Upper lobe of left lung (tissue), 6 donors: ENCODE measurements around the gene SPDYC. TPM values are rescaled to one million over a fixed set of nuclear protein-coding genes. Genes with fewer than 3 reads are reported as not detected.

Source experiments
- ATAC-seq, 2 donors: fragments of 200-7000 bp; cut with Tn5 transposase; one replicate each; pipeline ENCODE4 v1.9.1; 2022; ENCODE audit warnings: mild to moderate bottlenecking in 2 of 2, moderate library complexity in 2 of 2; ENCODE audit not compliant: low FRiP score in 2 of 2
- DNase-seq, 2 donors: peaks; one replicate each; pipeline ENCODE4 v3.0.0-alpha.2; 2019 to 2020
- H3K27ac ChIP-seq, 4 donors: fragments of 200-600 bp; sonication (generic); one replicate each; pipeline ENCODE4 v1.5.1; 2016 to 2019
- H3K27me3 ChIP-seq, 4 donors: fragments of 200-600 bp; sonication (generic); one replicate each; pipeline ENCODE4 v1.5.1; 2017 to 2019
- H3K36me3 ChIP-seq, 4 donors: fragments of 200-600 bp; sonication (generic); one replicate each; pipeline ENCODE4 v1.5.1; 2016 to 2019
- H3K4me1 ChIP-seq, 4 donors: fragments of 200-600 bp; sonication (generic); one replicate each; pipeline ENCODE4 v1.5.1; 2018 to 2019
- H3K4me3 ChIP-seq, 4 donors: fragments of 200-600 bp; sonication (generic); one replicate each; pipeline ENCODE4 v1.5.1; 2017 to 2019; ENCODE audit warnings: mild to moderate bottlenecking in 2 of 4, moderate library complexity in 1 of 4
- H3K9me3 ChIP-seq, 4 donors: fragments of 200-600 bp; sonication (generic); one replicate each; pipeline ENCODE4 v1.5.1; 2018 to 2019
- CTCF ChIP-seq, 6 experiments: fragments of 450-650 bp in 4 of 6; fragments of 200-600 bp in 2 of 6; sonication (generic) in 2 of 6; IDR thresholded peaks; one replicate each; pipeline ENCODE4 v1.5.1; 2016 to 2019; ENCODE audit warnings: antibody characterized with exemption in 6 of 6
- EP300 ChIP-seq, 4 donors: sonication (generic); formaldehyde crosslinking; IDR thresholded peaks; one replicate each; pipeline ENCODE4 v1.5.1; 2017; ENCODE audit warnings: antibody characterized with exemption in 4 of 4, control low read depth in 2 of 4
- POLR2A ChIP-seq, 4 donors: fragments of 450-650 bp; IDR thresholded peaks; one replicate each; pipeline ENCODE4 v1.5.1; 2016 to 2017; ENCODE audit warnings: antibody characterized with exemption in 4 of 4, mild to moderate bottlenecking in 2 of 4
- POLR2AphosphoS5 ChIP-seq, 2 donors: sonication (generic); formaldehyde crosslinking; IDR thresholded peaks; one replicate each; pipeline ENCODE4 v1.5.1; 2017; ENCODE audit warnings: antibody characterized with exemption in 2 of 2
- WGBS, 2 donors: methylation state at CpG; one replicate each; pipeline ENCODE4 v1.1.5; 2017 to 2018; 5-methylcytosine and 5-hydroxymethylcytosine counted together
- total RNA-seq, 6 donors: library from RNA; depleted of rRNA in 4 of 6; stranded (reverse); fragments of >200 nt in 4 of 6; gene quantifications; one replicate each; pipeline versions ENCODE4 v1.1.0 to v1.2.1, GENCODE V29; 2016 to 2021
- donor health status: DM: no; HTN: no; CAD: no; lungs with moderate emphysema.
- donor health status: DM: no; HTN: yes; CAD: no; lungs with severe emphysema.

The SPDYC gene
- total RNA-seq, 6 donors from 2014 or later, result not detected

- Histone ChIP-seq H3K27ac (peak overlapping the region in 1 of 4 donors; percentile 97), H3K4me3 (no peak overlapping the region), H3K36me3 (peaks cover 37 to 60% (median 58%) of the 10 kb centered on the region in 4 donors), H3K27me3 (no peaks in the 10 kb centered on the region), H3K9me3 (no peaks in the 10 kb centered on the region), H3K4me1 (peaks cover 24 to 33% (median 27%) of the 10 kb centered on the region in 4 donors)
- TF ChIP-seq CTCF (IDR thresholded peaks at IDR 0.05), result no peak
- TF ChIP-seq EP300 (IDR thresholded peaks at IDR 0.05), result no peak
- TF ChIP-seq POLR2AphosphoS5 (IDR thresholded peaks at IDR 0.05), result no peak
- TF ChIP-seq POLR2A (IDR thresholded peaks at IDR 0.05), result no peak
- ATAC-seq (no peak), DNase-seq (no peak)
- 85 to 100% methylated on average over 2 to 6 of the region's 6 CpGs for WGBS, 2 donors
These were observed 38.2 kb upstream of the SPDYC start for GRCh38 chr11:65131895-65132237.

- 70 to 74% methylated on average over 6 to 10 of the region's 10 CpGs for whole genome bisulfite sequencing, 2 donors
- Histone ChIP-seq H3K27me3 (no peaks in the 10 kb centered on the region), H3K27ac (peak overlapping the region in 3 of 4 donors; percentile 97 to 99 (median 98)), H3K4me3 (peak overlapping the region in 3 of 4 donors; percentile 67 to 98 (median 86)), H3K4me1 (peaks cover 24 to 33% (median 27%) of the 10 kb centered on the region in 4 donors), H3K9me3 (no peaks in the 10 kb centered on the region), H3K36me3 (peaks cover 32 to 55% (median 53%) of the 10 kb centered on the region in 4 donors)
- DNase-seq (no peak), ATAC-seq (no peak)
- TF ChIP-seq POLR2AphosphoS5 (IDR thresholded peaks at IDR 0.05) (no peak), EP300 (IDR thresholded peaks at IDR 0.05) (no peak), POLR2A (IDR thresholded peaks at IDR 0.05) (no peak), CTCF (IDR thresholded peaks at IDR 0.05) (no peak)
These were observed 37.6 kb upstream of the SPDYC start for GRCh38 chr11:65132238-65132987.

- ATAC-seq (peak in 1 of 2 donors; percentile 17), DNase-seq (peak; percentile 82 to 90)
- H3K4me1 ChIP-seq, result peaks cover 24 to 33% (median 27%) of the 10 kb centered on the region in 4 donors
- no peaks in the 10 kb centered on the region for H3K27me3 ChIP-seq
- H3K36me3 ChIP-seq, result peaks cover 27 to 47% (median 46%) of the 10 kb centered on the region in 4 donors
- H3K27ac ChIP-seq, result peak overlapping the region; percentile 97 to 99 (median 98)
- H3K4me3 ChIP-seq, result peak overlapping the region; percentile 67 to 98 (median 88)
- 46% methylated on average over 18 of the region's 18 CpGs for WGBS, 2 donors
- no peak for TF ChIP-seq EP300 (IDR thresholded peaks at IDR 0.05)
- no peak for TF ChIP-seq CTCF (IDR thresholded peaks at IDR 0.05)
- no peak for TF ChIP-seq POLR2AphosphoS5 (IDR thresholded peaks at IDR 0.05)
- no peak for TF ChIP-seq POLR2A (IDR thresholded peaks at IDR 0.05)
- no peaks in the 10 kb centered on the region for H3K9me3 ChIP-seq
These were observed 36.9 kb upstream of the SPDYC start for GRCh38 chr11:65132988-65133700.

- 2 to 3% methylated on average over 18 to 20 of the region's 20 CpGs for WGBS, 2 donors
- Histone ChIP-seq H3K36me3 (peaks cover 23 to 42% (median 40%) of the 10 kb centered on the region in 4 donors), H3K4me1 (peaks cover 24 to 33% (median 27%) of the 10 kb centered on the region in 4 donors), H3K9me3 (no peaks in the 10 kb centered on the region), H3K27me3 (no peaks in the 10 kb centered on the region), H3K4me3 (peak overlapping the region; percentile 67 to 98 (median 88)), H3K27ac (peak overlapping the region; percentile 97 to 99 (median 98))
- no peak for DNase-seq
- TF ChIP-seq EP300 (IDR thresholded peaks at IDR 0.05), result no peak
- TF ChIP-seq POLR2A (IDR thresholded peaks at IDR 0.05), result no peak
- no peak for TF ChIP-seq CTCF (IDR thresholded peaks at IDR 0.05)
- no peak for TF ChIP-seq POLR2AphosphoS5 (IDR thresholded peaks at IDR 0.05)
- ATAC-seq, result peak in 1 of 2 donors; percentile 29
These were observed 36.3 kb upstream of the SPDYC start for GRCh38 chr11:65133724-65134123.
